PC-3 (cell line): Measurements from ENCODE around the gene FOXP1. TPM values are rescaled to one million over a fixed set of nuclear protein-coding genes. Genes with fewer than 3 reads are reported as not detected.

Experiments
- ATAC-seq: fragments of 200-7000 bp; cut with Tn5 transposase; 2 replicates; pipeline ENCODE4 v1.9.1; 2020; ENCODE audit warnings: mild to moderate bottlenecking, moderate library complexity
- BruUV-seq: library from RNA; stranded (reverse); fragments of 400-500 nt; replicated peaks from 2 replicates; lab custom pipeline; 2021; lab: Mats Ljungman, UMichigan
- CTCF ChIA-PET: fragments of 300-600 bp; sonication (Branson Sonifier 250); formaldehyde crosslinking; loops from one replicate; lab custom pipeline; 2022; ENCODE audit warnings: antibody characterized with exemption; lab: Charles Lee
- POLR2A ChIA-PET: fragments of 300-600 bp; sonication (Branson Sonifier 250); formaldehyde crosslinking; loops from one replicate; lab custom pipeline; 2022; ENCODE audit warnings: antibody characterized with exemption; ENCODE audit not compliant: unreplicated experiment; lab: Charles Lee
- DNase-seq: peaks from one replicate; pipeline ENCODE4 v3.0.0-alpha.2; 2015
- H2AFZ ChIP-seq: fragments of 300-600 bp; sonication (generic); 2 replicates; pipeline ENCODE4 v1.6.0; 2016; ENCODE audit warnings: antibody characterized with exemption, low read length
- H3F3A ChIP-seq: fragments of 300-600 bp; sonication (generic); one replicate; pipeline ENCODE4 v1.6.0; 2017; ENCODE audit warnings: antibody characterized with exemption, low read length, control low read depth, mild to moderate bottlenecking; ENCODE audit not compliant: unreplicated experiment
- H3K27ac ChIP-seq: fragments of 300-600 bp; sonication (generic); 2 replicates; pipeline ENCODE4 v1.5.1; 2016; ENCODE audit warnings: mild to moderate bottlenecking, low read length
- H3K27me3 ChIP-seq: fragments of 300-600 bp; sonication (generic); 2 replicates; pipeline ENCODE4 v1.6.1; 2016; ENCODE audit warnings: low read length, mixed read lengths
- H3K36me3 ChIP-seq: fragments of 300-600 bp; sonication (generic); 2 replicates; pipeline ENCODE4 v1.6.1; 2016; ENCODE audit warnings: low read depth, mixed run types, low read length, mixed read lengths
- H3K4me1 ChIP-seq: fragments of 300-600 bp; sonication (generic); 2 replicates; pipeline ENCODE4 v1.5.1; 2016; ENCODE audit warnings: low read length; ENCODE audit not compliant: insufficient read depth
- H3K4me2 ChIP-seq: fragments of 300-600 bp; sonication (generic); 2 replicates; pipeline ENCODE4 v1.6.0; 2016; ENCODE audit warnings: low read length
- H3K4me3 ChIP-seq: fragments of 300-600 bp; sonication (generic); 2 replicates; pipeline ENCODE4 v1.5.1; 2016; ENCODE audit warnings: mild to moderate bottlenecking, low read length, mixed read lengths
- H3K79me2 ChIP-seq: fragments of 300-600 bp; sonication (generic); 2 replicates; pipeline ENCODE4 v1.6.1; 2017; ENCODE audit warnings: low read length, mixed read lengths
- H3K9ac ChIP-seq: fragments of 300-600 bp; sonication (generic); 2 replicates; pipeline ENCODE4 v1.6.0; 2016; ENCODE audit warnings: mild to moderate bottlenecking, low read length
- H3K9me2 ChIP-seq: fragments of 300-600 bp; sonication (generic); replicated peaks from 2 replicates; pipeline ENCODE4 v1.6.1; 2016; ENCODE audit warnings: mixed run types, low read length, mixed read lengths
- H3K9me3 ChIP-seq: fragments of 300-600 bp; sonication (generic); 2 replicates; pipeline ENCODE4 v1.6.1; 2016; ENCODE audit warnings: low read length, mixed read lengths
- H4K20me1 ChIP-seq: fragments of 300-600 bp; sonication (generic); 2 replicates; pipeline ENCODE4 v1.6.1; 2016; ENCODE audit warnings: low read length, mixed read lengths
- CTCF ChIP-seq: fragments of 300-600 bp; sonication (generic); conservative IDR thresholded peaks from 2 replicates; pipeline ENCODE4 v1.5.1; 2017; ENCODE audit warnings: antibody characterized with exemption, low read depth, mild to moderate bottlenecking, low read length
- EZH2 ChIP-seq: fragments of 300-600 bp; sonication (generic); IDR thresholded peaks from one replicate; pipeline ENCODE4 v1.6.1; 2017; ENCODE audit warnings: antibody characterized with exemption, mild to moderate bottlenecking, low read length; ENCODE audit not compliant: unreplicated experiment
- EZH2phosphoT487 ChIP-seq: fragments of 300-600 bp; sonication (generic); IDR thresholded peaks from 2 replicates; pipeline ENCODE4 v1.6.1; 2018; ENCODE audit warnings: mild to moderate bottlenecking, antibody characterized with exemption, low read length, borderline replicate concordance
- intact Hi-C: fragments of 100-400 bp; cut with micrococcal nuclease; formaldehyde crosslinking; loops from 2 replicates; pipeline ENCODE4 v1.9.0; 2023
- total RNA-seq: library from RNA; depleted of rRNA; stranded (reverse); fragments of >200 nt; gene quantifications from 2 replicates; pipeline ENCODE4 v1.2.3, GENCODE V29; 2014

The FOXP1 gene
- total RNA-seq, 1 experiment from 2014 or later = 35.3 TPM

DNA sequence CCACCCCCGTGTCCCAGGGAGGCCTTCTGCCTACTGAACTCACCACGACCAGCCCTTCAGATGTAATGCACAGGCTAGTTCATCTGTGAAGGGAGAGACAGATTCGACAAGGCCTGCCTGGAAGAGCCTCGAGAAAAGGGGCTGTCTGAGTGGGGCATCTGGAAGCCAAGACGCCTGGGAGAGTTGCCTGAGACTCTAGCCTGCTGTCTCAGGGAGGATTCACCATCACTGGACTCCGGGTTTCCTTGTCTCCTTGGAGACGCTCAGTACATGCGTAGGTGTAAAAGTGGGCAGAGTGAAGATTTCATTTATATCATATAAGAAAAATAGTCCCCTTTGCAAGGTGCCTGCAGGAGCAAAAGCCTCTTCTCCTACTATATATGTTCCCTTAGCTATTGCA, 468.9 kb downstream of the FOXP1 start:
- Histone ChIP-seq H3K4me2 (no peak overlapping the region), H3K4me1 (peaks cover 63% of the 10 kb centered on the region), H3F3A (no peaks in the 10 kb centered on the region), H4K20me1 (no peaks in the 10 kb centered on the region), H3K4me3 (no peak overlapping the region), H2AFZ (no peak overlapping the region), H3K9me3 (no peaks in the 10 kb centered on the region), H3K79me2 (no peaks in the 10 kb centered on the region), H3K9me2 (no peaks in the 10 kb centered on the region), H3K36me3 (no peaks in the 10 kb centered on the region), H3K27ac (no peak overlapping the region), H3K27me3 (no peaks in the 10 kb centered on the region), H3K9ac (no peak overlapping the region)
- ChIA-PET POLR2A (no interaction called here), CTCF (no interaction called here)
- ATAC-seq (no peak), DNase-seq (no peak)
- BruUV-seq = no TSS peak
- intact Hi-C loops = loop anchor here (5.0 kb wide), 1 partner anchor 93 kb away; no protein-coding TSS in a partner anchor
- TF ChIP-seq EZH2phosphoT487 (no peak), EZH2 (no peak), CTCF (no peak)

DNA sequence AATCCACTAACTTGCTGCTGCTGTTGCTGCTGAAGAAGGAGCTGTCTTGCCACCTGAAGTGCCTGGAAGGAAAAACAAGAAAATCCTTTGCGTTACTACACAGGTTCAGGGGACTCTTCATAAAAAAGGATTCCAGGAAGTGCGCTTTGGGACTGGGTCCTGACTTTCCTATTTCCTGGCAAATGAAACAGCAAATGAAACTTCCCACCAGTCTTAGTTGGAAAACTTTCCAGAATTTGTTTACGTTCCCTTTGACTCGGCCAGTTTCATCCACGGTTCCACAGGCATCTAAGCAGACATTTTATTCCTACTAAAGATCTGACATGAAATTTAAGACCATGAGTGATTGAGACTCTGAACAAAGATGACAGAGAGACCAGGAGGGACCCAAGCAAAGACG, 471.0 kb downstream of the FOXP1 start:
- H3F3A ChIP-seq = peaks cover 3% of the 10 kb centered on the region
- peaks cover 63% of the 10 kb centered on the region for H3K4me1 ChIP-seq
- no peaks in the 10 kb centered on the region for H3K9me2 ChIP-seq
- H3K4me3 ChIP-seq = no peak overlapping the region
- ATAC-seq (no peak), DNase-seq (no peak)
- H2AFZ ChIP-seq = no peak overlapping the region
- H4K20me1 ChIP-seq = no peaks in the 10 kb centered on the region
- CTCF ChIA-PET = no interaction called here
- no peak for TF ChIP-seq EZH2
- TF ChIP-seq EZH2phosphoT487 = no peak
- TF ChIP-seq CTCF = no peak
- H3K9ac ChIP-seq = peak overlapping the region; percentile 38
- H3K36me3 ChIP-seq = no peaks in the 10 kb centered on the region
- BruUV-seq = no TSS peak
- intact Hi-C loops = loop anchor here (2.0 to 5.0 kb wide), 2 partner anchors 64 to 95 kb away; no protein-coding TSS in a partner anchor
- peak overlapping the region; percentile 72 for H3K27ac ChIP-seq
- H3K4me2 ChIP-seq = peak overlapping the region; percentile 52
- H3K79me2 ChIP-seq = no peaks in the 10 kb centered on the region
- POLR2A ChIA-PET = no interaction called here
- no peaks in the 10 kb centered on the region for H3K9me3 ChIP-seq
- no peaks in the 10 kb centered on the region for H3K27me3 ChIP-seq

GRCh38 chr3:71111784-71112440, 471.6 kb downstream of the FOXP1 start:
- peaks cover 3% of the 10 kb centered on the region for H3F3A ChIP-seq
- no peaks in the 10 kb centered on the region for H3K79me2 ChIP-seq
- H2AFZ ChIP-seq = no peak overlapping the region
- H3K4me1 ChIP-seq = peaks cover 59% of the 10 kb centered on the region
- H3K36me3 ChIP-seq = no peaks in the 10 kb centered on the region
- peak; percentile 98 for DNase-seq
- intact Hi-C loops = loop anchor here (1.0 to 5.0 kb wide), 4 partner anchors 10 to 541 kb away; no protein-coding TSS in a partner anchor
- no peak overlapping the region; the same call in 1 of the 2 replicates for H3K4me3 ChIP-seq
- no peaks in the 10 kb centered on the region for H3K9me3 ChIP-seq
- H3K9ac ChIP-seq = peak overlapping the region; percentile 38
- peak overlapping the region; percentile 52 for H3K4me2 ChIP-seq
- ATAC-seq = peak; percentile 86
- TSS peak; percentile 32 for BruUV-seq
- peak overlapping the region; percentile 72 for H3K27ac ChIP-seq
- no peak for TF ChIP-seq EZH2phosphoT487
- no peak for TF ChIP-seq CTCF
- no peak for TF ChIP-seq EZH2
- ChIA-PET CTCF (no interaction called here), POLR2A (no interaction called here)
- H3K27me3 ChIP-seq = no peaks in the 10 kb centered on the region
- no peaks in the 10 kb centered on the region for H4K20me1 ChIP-seq
- no peaks in the 10 kb centered on the region for H3K9me2 ChIP-seq
